Measurements from ENCODE around the gene UNC5C.

UNC5C gene

DNA sequence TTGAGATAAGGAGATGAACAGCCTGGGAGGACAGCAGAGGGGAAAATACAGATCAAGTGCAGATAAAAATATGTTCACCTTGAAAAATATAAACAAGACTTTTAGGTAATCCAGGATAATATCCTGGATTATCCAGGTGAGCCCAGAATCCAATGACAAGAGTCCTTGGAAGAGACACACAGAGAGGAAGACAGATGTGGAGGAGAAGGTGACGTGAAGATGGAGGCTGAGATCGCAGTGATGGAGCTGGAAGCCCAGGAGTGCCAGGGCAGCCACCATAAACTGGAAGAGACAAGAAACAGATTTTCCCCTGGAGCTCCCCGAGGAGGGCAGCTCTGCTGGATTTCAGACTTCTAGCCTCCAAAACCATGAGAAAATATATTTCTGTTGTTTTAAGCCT is 230.7 kb downstream of the UNC5C start:
- POLR2A ChIA-PET, result no interaction called here
- no peaks in the 10 kb centered on the region for H3K36me3 ChIP-seq (ENCODE audit: control insufficient read depth in 2 of 2, insufficient read depth in 1 of 2, low read length in 2 of 2)
- H3K4me3 ChIP-seq (ENCODE audit: low read depth, low read length), result no peak overlapping the region
- TF ChIP-seq ZNF501 (tag by site-specific recombination; IDR thresholded peaks at IDR 0.05) (no peak), ZFP69B (tag by site-specific recombination; IDR thresholded peaks at IDR 0.05) (no peak), ZFP37 (tag by site-specific recombination; IDR thresholded peaks at IDR 0.05) (no peak), ZNF112 (tag by site-specific recombination; IDR thresholded peaks at IDR 0.05) (no peak), ZNF211 (tag by site-specific recombination; IDR thresholded peaks at IDR 0.05; ENCODE audit: low read depth) (no peak), EGR2 (tag by site-specific recombination; IDR thresholded peaks at IDR 0.05; ENCODE audit: low read depth) (no peak), ZNF548 (tag by site-specific recombination; IDR thresholded peaks at IDR 0.05) (no peak), PRDM1 (tag by site-specific recombination; IDR thresholded peaks at IDR 0.05) (no peak), ZNF394 (tag by site-specific recombination; IDR thresholded peaks at IDR 0.05; ENCODE audit: borderline replicate concordance) (no peak), SALL2 (tag by site-specific recombination; IDR thresholded peaks at IDR 0.05; ENCODE audit: borderline replicate concordance) (no peak), ZNF214 (tag by site-specific recombination; IDR thresholded peaks at IDR 0.05; ENCODE audit: borderline replicate concordance) (no peak), ZNF248 (tag by site-specific recombination; IDR thresholded peaks at IDR 0.05) (no peak), ZNF174 (tag by site-specific recombination; IDR thresholded peaks at IDR 0.05) (no peak), ZNF701 (tag by site-specific recombination; IDR thresholded peaks at IDR 0.05) (no peak), ZNF114 (tag by site-specific recombination; IDR thresholded peaks at IDR 0.05) (no peak), KLF10 (tag by site-specific recombination; IDR thresholded peaks at IDR 0.05) (no peak), ZNF341 (tag by site-specific recombination; IDR thresholded peaks at IDR 0.05; ENCODE audit: low read depth) (no peak), ZFHX2 (tag by site-specific recombination; conservative IDR thresholded peaks at IDR 0.05) (no peak)
- TF ChIP-seq, protein P1, sequence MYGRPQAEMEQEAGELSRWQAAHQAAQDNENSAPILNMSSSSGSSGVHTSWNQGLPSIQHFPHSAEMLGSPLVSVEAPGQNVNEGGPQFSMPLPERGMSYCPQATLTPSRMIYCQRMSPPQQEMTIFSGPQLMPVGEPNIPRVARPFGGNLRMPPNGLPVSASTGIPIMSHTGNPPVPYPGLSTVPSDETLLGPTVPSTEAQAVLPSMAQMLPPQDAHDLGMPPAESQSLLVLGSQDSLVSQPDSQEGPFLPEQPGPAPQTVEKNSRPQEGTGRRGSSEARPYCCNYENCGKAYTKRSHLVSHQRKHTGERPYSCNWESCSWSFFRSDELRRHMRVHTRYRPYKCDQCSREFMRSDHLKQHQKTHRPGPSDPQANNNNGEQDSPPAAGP (tag by site-specific recombination; IDR thresholded peaks at IDR 0.05), result no peak
- TF ChIP-seq, protein P2, sequence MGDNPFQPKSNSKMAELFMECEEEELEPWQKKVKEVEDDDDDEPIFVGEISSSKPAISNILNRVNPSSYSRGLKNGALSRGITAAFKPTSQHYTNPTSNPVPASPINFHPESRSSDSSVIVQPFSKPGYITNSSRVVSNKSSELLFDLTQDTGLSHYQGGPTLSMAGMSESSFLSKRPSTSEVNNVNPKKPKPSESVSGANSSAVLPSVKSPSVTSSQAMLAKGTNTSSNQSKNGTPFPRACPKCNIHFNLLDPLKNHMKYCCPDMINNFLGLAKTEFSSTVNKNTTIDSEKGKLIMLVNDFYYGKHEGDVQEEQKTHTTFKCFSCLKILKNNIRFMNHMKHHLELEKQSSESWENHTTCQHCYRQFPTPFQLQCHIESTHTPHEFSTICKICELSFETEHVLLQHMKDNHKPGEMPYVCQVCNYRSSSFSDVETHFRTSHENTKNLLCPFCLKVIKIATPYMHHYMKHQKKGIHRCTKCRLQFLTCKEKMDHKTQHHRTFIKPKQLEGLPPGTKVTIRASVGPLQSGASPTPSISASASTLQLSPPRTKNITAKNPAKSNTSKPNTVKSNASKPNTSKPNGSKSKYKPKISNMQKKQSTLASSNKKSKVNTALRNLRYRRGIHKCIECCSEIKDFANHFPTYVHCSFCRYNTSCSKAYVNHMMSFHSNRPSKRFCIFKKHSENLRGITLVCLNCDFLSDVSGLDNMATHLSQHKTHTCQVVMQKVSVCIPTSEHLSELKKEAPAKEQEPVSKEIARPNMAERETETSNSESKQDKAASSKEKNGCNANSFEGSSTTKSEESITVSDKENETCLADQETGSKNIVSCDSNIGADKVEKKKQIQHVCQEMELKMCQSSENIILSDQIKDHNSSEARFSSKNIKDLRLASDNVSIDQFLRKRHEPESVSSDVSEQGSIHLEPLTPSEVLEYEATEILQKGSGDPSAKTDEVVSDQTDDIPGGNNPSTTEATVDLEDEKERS (tag by site-specific recombination; IDR thresholded peaks at IDR 0.05), result no peak
- H3K4me1 ChIP-seq (ENCODE audit: control insufficient read depth, insufficient read depth, low read length), result no peaks in the 10 kb centered on the region
- CTCF ChIA-PET, result no interaction called here
- no peaks in the 10 kb centered on the region for H3K9me3 ChIP-seq (ENCODE audit: control insufficient read depth, insufficient read depth, low read depth, low read length)
- H3K27ac ChIP-seq (ENCODE audit: extremely low read depth, low read depth, low read length), result no peak overlapping the region

DNA sequence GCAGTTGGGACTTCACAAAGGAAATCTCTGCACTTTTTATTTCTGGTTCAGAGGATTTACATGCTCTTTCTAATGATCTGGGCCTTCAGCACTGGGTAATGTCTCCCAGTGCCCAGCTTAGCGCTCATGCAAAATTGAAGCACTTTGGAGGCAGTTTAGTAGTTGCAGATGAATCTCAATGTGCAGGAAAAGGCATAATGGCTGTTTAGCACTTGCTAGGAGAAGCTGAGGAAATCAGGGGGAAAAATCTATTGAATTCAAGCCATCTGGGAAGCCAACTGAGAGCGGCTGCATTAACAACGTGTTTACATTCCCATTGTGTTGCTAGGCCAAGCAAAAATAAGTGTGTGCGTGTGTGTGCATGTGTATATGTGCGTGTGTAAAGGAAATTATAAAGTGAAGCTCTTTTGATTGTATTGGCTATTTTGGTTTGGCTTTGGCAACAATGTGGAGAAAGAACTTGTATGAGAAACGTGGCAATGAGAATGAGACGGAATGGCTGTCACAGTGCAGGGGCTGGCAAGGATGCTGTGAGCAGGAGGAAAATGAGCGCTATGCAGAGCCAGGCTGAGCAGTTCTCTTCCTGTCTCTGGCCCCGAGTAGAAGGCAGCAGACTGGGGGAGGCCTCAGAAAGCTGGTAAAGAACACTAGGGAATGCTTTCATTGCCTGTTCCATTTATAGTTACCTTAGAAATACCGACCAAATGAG is 231.5 kb downstream of the UNC5C start:
- H3K36me3 ChIP-seq (ENCODE audit: control insufficient read depth in 2 of 2, insufficient read depth in 1 of 2, low read length in 2 of 2), result no peaks in the 10 kb centered on the region
- ChIA-PET POLR2A (no interaction called here), CTCF (interaction anchor here (0.7 kb wide), 1 partner anchor 30 kb away, joined by 3 read pairs; no protein-coding TSS in a partner anchor)
- no peaks in the 10 kb centered on the region for H3K9me3 ChIP-seq (ENCODE audit: control insufficient read depth, insufficient read depth, low read depth, low read length)
- H3K27ac ChIP-seq (ENCODE audit: extremely low read depth, low read depth, low read length), result no peak overlapping the region
- TF ChIP-seq, protein P3, sequence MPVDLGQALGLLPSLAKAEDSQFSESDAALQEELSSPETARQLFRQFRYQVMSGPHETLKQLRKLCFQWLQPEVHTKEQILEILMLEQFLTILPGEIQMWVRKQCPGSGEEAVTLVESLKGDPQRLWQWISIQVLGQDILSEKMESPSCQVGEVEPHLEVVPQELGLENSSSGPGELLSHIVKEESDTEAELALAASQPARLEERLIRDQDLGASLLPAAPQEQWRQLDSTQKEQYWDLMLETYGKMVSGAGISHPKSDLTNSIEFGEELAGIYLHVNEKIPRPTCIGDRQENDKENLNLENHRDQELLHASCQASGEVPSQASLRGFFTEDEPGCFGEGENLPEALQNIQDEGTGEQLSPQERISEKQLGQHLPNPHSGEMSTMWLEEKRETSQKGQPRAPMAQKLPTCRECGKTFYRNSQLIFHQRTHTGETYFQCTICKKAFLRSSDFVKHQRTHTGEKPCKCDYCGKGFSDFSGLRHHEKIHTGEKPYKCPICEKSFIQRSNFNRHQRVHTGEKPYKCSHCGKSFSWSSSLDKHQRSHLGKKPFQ (tag by site-specific recombination; IDR thresholded peaks at IDR 0.05), result no peak
- no peak for TF ChIP-seq ZNF768 (tag by site-specific recombination; IDR thresholded peaks at IDR 0.05)
- TF ChIP-seq, protein P4, sequence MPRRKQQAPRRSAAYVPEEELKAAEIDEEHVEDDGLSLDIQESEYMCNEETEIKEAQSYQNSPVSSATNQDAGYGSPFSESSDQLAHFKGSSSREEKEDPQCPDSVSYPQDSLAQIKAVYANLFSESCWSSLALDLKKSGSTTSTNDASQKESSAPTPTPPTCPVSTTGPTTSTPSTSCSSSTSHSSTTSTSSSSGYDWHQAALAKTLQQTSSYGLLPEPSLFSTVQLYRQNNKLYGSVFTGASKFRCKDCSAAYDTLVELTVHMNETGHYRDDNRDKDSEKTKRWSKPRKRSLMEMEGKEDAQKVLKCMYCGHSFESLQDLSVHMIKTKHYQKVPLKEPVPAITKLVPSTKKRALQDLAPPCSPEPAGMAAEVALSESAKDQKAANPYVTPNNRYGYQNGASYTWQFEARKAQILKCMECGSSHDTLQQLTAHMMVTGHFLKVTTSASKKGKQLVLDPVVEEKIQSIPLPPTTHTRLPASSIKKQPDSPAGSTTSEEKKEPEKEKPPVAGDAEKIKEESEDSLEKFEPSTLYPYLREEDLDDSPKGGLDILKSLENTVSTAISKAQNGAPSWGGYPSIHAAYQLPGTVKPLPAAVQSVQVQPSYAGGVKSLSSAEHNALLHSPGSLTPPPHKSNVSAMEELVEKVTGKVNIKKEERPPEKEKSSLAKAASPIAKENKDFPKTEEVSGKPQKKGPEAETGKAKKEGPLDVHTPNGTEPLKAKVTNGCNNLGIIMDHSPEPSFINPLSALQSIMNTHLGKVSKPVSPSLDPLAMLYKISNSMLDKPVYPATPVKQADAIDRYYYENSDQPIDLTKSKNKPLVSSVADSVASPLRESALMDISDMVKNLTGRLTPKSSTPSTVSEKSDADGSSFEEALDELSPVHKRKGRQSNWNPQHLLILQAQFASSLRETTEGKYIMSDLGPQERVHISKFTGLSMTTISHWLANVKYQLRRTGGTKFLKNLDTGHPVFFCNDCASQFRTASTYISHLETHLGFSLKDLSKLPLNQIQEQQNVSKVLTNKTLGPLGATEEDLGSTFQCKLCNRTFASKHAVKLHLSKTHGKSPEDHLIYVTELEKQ (tag by site-specific recombination; IDR thresholded peaks at IDR 0.05; ENCODE audit: borderline replicate concordance), result no peak
- H3K4me1 ChIP-seq (ENCODE audit: control insufficient read depth, insufficient read depth, low read length), result no peaks in the 10 kb centered on the region
- H3K4me3 ChIP-seq (ENCODE audit: low read depth, low read length), result no peak overlapping the region

Measured in HEK293 (cell line).